Stimulated activated CD8-positive, alpha-beta memory T cell treated with anti-CD3 and anti-CD28 coated beads, Interleukin-12 subunit alpha, Interleukin-12 subunit beta, amount 100 ng/mL, for 24 hours (primary cell): Measurements from ENCODE around the gene S100A2.
"Not testable (repeated sequence)": the region's sequence is repeated elsewhere in the genome, so short reads cannot be mapped to it uniquely, and the experiment has no call there.

Source experiments
- DNase-seq: peaks from one replicate; pipeline ENCODE4 v3.0.0-alpha.2; 2020; ENCODE audit errors: extremely low read depth

The S100A2 gene

DNA sequence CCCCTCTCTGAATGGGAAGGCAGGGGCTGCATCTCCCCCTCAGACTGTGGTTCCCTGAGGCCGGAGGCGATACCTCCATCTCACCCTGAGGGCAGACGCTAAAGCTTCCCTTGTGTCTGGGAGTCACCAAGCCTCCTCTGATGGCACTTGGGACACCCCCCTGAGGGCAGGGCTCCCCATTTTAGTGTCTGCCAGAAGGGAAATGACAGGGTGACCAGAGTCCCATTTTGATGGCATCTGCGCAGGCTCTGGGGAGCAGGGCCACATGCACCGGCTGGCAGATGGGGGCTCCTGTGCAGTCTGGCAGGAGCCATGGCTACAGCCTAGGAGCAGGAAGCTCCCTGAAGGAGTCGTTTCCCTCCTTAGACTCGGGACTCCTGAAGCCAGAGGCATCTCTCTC is 1.7 kb downstream of the S100A2 start:
- no peak for DNase-seq

DNA sequence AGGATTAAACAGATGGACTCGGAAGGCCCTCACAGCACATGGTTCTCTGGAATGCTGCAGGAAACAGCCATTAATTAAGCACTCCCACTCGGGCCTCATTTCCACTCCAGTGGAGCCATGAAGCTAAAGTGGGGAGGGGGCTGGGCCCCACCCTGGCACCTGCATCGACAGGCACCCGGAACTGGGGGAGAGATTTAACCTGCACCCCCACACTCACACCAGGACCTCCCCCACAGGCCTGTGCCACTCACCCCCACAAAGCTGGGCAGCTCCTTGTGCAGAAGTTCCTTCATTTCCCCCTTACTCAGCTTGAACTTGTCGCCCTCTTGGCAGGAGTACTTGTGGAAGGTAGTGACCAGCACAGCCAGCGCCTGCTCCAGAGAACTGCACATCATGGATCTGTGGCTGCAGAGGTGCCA is 2.2 kb downstream of the S100A2 start:
- no peak for DNase-seq

DNA sequence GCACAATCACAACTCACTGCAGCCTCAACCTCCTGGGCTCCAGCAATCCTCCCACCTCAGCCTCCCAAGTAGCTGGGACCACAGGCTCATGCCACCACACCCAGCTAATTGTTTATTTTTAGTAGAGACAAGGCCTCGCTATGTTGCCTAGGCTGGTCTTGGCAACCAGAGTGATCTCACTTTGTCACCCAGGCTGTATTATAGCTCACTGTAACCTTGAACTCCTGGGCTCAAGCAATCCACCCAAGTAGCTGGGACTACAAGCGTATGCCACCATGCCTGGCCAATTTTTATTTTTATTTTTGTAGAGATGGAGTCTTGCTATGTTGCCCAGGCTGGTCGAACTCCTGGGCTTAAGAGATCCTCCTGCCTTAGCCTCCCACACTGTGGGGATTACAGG is 3.6 kb downstream of the S100A2 start:
- DNase-seq = not testable (repeated sequence)

DNA sequence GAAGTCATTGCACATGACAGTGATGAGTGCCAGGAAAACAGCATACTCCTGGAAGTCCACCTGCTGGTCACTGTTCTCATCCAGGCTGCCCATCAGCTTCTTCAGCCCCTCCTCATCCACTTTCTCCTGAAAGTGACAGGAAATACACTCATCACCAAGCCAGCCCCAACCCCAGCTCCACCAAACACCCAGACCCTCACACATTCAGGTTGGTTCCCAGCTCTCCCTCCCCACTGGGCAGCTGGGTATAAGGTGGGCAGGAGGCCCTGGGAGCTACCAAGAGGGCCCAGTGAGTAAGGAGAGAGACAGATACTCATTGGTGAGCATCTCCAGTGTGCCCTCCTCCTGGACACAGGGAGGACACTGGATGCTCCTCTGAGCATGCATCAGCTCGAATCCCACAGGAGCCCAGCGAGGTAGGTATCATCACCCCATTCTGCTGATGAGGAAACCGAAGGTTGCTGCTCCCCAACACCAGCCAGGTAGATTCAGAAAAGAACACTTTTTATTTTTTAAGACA is 4.1 kb downstream of the S100A2 start:
- no peak for DNase-seq

DNA sequence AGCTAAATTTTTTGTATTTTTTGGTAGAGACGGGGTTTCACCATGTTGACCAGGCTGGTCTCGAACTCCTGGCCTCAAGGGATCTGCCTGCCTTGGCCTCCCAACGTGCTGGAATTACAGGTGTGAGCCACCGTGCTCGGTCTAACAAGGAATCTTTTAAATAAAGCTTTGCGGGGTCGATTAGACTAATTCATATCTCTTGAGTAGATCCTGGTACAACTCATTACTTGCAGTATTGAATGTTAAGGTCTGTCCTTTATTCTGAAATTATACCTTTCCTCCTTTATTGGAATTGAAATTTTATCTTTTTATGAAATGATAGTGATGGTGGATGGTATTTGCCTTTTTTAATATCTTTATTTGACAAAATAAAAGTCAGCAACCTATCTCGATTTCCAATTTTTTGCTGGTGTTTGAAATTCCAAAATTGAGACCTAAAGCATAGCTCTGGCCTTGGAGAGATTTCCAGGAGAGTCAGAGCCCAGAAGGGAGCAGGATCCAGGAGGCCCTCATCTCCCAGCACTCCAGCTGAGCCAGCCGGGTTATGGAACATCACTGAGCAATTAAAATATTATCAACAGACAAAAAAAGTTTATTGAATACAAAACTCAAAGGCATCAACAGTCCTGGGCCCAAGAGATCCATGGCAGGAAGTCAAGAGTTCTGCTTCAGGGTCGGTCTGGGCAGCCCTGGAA is 4.7 kb downstream of the S100A2 start:
- no peak for DNase-seq

DNA sequence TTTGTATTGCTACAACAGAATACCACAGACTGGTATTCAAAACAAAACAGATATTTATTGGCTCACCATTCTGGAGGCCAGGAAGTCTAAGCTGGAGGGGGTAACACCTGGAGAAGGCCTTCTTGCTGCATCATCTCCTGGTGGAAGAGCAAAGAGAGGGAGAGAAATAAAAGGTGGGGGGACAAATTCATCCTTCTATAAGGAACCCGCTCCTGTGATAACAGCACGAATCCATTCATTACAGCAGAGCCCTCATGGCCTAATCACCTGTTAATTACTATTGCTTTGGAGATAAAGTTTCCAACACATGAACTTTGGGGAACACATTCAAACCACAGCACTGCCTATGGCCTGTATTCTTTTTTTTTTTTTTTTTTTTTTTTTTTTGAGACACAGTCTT is 5.4 kb downstream of the S100A2 start:
- DNase-seq = no peak

DNA sequence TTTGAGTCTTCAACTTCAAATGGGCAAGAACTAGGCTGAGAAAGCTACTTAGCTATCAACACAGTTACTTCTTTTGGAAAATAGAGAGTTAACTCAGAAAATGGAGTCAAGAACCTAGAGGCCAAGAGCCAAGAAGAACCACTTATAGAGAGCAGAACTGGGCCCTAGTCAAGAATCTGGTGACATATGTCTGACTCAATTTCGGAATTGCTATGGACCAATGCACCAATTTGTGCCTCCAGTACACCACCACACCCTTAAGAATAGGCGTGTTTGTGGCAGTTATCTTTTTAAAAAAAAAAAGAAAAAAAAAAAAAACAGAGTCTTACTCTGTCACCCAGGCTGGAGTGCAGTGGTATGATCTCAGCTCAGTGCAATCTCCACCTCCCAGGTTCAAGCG is 7.8 kb downstream of the S100A2 start:
- DNase-seq = no peak

DNA sequence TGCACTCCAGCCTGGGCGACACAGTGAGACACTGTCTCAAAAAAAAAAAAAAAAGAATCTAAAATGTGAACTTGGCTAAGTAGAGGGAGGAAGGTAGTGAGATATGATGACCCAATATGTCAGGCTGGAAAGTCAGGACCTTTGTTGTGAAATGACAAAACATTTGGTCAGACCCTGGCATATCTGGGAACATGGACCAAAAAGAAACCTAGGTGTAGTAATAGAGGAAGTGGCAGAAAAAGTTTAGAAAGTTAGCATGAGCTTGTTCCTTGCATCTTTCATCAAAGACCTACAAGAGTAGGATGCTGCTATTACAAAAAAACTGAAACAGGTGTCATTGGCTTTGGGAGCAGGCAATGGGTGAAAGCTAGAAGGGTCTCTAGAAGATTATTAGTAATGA is 9.3 kb downstream of the S100A2 start:
- DNase-seq = no peak

DNA sequence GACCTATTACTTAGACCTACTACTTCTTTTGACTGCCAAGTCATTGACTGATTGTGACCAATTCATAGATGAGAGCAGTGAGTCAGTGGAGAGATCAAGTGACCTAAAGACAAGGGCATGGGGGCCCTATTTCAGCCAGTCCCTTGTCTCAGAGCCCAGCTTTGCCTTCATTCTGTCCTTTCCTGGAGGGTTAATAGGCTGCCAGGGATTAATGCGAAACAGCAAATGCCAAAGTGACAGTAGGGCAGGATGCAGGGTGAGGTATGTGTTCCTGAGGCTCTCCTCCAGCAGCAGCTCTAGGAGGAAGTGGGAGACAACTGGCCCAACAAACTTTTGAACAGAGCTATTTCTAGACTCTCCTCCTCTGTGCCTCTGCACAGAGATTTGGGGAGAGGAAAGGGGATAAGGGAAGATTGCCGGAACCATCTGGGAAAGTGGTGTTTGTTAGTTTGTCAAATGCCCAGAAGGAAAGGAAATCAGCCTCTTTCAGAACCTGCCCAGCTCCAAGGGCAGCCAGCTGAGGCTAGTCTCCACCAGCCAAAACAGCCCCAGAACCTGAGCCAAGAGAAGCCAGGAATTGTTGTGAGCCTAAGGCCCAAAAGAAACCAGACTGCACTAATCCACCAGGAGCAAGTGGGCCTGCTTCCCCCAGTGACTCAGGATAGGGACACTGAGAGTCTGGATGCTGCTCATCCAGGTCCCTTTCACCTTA is 11.7 kb downstream of the S100A2 start:
- no peak for DNase-seq

DNA sequence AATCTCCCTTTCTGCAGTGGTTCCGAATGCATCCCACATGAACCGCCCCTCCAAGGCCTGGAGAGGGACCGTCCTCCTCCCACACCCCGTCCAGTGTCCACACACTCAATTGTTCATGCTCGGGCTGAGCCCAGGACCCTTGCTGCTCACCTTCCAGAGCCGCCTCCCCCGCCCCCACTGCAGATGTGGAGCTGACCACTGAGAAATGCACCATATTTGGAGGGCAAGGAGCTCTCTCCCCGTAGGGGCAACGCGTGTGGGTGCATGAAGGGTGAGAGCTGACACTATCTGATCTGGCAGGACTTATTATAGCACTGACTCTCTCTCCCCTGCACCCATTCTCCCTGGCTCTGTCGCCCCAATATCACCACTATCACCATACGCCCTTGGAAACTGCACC is 12.5 kb downstream of the S100A2 start:
- DNase-seq = no peak

DNA sequence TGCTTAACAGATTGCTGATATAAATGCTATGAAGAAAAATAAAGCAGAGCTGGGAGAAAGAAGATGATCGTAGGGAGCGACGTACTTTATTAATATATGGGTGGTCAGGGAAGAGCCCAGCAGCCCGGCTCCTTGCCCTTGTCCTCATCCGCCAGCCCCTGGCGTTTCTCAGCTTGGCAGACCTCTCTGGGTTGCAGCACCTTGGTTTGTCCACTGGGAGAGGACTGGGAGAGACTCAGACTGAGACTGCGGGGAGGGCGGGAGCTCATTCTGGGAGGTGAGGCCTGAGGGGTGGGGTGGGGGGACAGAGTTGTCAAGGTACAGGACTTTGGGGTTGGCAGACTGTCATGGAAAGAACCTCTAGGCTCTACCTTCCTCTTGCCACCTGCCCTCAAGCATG is 13.3 kb downstream of the S100A2 start:
- no peak for DNase-seq

DNA sequence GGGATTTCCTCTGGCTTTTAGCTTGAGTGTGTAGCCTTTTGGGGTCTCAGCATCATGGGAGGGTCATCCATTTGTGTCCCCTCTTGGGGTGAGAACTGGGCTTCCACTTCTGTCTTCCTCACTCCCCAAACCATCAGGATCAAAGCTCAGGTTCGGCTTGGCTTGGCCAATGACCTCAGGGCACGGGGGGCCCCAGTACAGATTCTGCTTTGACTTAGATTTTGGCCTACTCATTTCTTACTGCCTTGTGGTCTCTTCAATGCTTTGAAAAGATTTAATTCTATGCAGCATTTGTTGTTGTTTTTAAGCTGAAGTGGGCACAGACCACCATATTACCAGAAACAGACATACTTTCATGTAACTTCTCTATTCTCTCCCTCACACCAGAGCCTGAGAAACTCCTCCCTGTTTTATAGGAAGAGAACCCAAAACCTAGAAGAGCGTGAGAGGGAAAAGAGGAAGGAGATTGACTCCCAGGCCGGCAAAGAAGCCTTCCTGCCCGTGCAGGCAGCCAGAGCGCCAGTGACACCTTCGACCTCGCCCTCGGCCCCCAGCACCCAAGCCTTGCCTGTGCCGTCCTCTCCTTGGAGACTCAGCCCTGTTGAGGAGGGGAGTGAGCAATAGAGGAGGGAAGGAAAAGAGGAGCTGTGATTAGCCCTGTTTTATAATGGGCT is 14.7 kb downstream of the S100A2 start:
- DNase-seq = no peak

DNA sequence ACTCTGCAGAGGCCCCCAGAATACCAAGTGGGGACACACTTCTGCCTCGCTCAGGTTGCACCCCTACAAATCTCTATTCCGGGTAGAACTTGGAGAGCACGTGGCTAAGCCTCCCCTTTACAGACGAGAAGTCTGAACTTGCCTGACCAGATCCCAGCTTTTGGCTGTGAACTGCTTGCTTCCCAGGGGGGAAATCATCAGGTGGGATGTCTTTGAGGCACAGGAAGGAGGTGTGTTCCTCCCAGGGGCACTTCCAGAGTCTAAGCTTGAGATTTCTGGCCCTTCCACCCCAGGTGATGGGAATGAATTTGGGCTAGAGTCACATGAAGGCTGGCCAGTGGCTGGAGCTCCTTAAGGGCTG is 15.3 kb downstream of the S100A2 start:
- DNase-seq = no peak

DNA sequence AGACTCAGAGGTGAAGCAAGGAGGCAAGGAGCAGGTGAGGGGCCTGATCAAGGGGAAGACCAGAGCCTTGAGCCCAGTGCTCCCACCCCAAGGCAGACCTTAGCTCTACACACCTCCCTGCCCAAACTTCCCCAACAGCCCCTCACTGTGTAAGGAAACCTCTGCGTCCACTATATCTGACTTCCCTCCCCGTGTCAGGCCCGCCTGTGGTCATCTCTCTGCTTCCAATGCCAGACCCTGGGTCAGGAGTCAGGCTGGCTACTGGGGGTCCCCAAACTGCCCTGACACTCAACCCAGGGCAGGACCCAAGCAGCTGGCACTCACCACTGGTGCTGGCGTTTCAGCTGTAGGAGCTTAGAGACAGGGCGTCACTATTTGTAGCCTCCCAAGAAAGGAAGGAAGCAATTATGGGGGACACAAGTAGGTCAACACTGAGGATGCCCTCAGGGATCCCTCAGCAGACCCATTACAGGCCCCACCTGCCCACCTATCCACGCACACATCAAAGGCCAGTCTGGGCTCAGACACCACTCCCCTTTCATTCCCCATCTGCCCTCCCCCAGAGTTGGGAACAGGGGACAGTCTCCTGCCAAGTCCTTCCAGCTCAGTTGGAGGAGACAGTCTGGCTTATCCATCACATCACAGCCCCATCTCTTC is 15.8 kb downstream of the S100A2 start:
- no peak for DNase-seq

DNA sequence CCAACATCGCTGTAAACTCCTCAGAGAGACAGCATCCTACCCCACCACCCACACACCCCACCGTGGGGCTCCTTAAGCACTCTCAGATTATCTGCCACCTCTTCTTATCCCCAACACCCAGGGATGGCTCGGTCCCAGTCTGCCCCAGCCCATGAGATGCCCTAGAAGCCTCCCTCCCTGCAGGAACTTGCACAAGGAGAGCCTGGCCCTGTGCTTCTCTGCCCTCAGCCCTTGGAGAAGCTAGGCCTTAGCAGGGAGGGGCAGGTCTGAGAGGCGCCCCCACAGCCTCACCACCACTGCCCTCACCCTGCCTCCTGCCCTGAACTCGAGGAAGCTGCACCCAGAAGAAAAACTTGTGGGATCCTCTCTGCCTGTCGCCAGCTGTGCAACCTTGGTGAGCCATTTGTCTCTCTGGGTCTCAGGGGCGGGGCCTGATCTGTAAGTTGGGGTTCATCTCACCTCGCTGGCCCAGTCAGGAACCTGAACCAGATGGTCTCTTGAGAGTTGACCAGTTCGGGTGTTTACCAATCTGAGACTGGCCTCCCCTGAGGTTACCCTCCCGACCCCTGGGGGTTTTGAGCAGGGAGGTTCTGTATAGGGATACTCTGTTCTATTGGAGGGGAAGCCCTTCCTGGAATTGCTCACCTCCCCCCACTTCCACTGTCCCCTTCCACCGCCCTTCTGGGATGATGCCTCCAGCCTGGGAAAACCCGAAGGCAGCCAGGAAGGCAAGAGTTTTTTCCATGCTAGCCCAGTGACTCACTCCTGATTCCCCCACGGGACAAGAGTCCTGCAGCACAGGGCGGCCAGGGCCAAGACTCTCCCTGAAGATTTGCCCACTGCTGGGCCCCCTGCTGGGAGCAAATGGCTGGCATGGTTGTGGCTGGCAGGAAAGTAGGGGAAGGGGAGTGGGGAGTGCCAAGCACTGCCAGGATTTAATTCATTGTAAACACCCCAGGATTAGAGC is 16.6 kb downstream of the S100A2 start, which contains the start of gene S100A3:
Gene S100A3, minus strand, starts transcription at position 537 of the 967 bp plus-strand sequence. CDS start 773 bp downstream, outside the sequence.
- no peak for DNase-seq

DNA sequence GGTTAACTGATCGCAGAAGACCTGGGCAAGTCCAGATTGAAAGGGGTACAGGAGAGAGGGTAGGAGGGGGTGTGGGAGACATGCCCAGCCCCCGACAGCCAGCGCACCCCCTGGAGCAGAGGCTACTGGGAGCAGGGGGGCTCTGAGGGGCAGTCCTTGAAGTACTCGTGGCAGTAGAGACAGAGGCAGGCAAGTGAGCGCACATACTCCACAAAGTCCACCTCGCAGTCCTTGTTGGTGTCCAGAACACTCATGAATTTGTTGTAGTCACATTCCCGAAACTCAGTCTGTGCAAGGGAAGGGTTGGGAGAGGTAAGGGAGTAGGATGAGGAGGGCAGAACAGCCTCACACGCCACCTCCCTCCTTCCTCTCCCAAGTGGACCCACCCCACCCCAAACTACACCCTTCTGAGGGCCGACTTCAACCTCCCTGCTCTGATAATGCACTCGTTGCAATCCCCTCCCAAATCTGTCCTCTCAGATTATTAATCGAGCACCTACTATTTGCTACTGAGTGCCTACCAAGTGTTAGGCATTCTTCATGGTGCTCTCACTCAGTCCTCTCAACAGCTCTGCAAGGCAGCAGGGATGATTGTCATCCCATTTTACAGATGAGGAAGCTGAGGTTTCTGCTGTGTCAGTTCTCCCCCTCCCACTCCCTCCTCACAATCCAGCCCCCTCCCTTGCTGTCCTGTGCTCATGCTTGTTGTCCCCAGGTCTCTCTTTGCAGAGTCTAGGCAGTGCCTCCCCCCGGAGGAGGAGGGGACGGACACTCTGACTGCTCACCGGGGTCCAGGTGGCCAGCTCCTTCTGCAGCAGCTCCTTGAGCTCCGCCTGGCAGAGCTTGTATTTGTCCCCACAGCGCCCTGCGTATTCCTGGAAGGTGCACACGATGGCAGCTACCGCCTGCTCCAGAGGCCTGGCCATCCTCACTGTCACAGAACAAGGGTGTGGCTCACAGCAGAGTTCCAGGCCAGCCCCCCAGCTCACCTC is 17.8 kb downstream of the S100A2 start:
- DNase-seq = no peak

DNA sequence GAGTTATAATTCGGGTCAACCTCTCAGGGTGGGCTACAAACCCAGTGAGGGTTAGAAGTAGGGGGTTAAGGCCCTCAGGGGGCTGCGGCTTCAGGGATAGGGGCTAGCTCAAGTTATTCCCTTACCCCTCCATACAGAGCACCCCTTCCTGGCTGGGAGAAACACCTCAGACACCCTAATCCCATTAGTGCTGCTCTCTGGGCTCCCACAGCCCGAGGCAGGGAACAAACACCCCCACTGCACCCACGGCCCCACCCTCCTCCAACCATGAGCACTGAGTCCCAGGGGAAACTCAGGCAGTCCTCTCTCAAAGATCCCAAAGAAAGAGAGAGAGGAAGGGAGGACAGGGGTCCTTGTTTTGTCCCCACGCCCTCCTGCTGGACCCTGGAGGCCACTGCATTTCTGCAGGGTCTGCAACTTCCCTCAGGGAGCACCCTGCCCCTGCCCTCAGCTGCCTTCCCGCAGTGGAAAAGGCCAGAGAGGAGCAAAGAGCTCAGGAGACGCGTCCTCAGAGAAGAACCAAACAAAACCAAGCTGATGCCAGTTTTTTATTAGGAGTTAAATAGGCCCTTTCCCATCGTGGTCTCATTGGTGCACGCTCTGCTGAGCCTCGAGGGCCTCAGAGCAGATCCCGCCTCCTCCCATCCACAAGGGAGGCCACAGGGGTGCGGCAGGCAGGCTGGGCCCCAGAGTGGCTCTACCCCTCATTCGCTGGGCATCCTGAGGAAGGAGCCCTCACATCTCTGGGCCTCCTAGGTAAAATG is 18.7 kb downstream of the S100A2 start:
- DNase-seq = no peak

DNA sequence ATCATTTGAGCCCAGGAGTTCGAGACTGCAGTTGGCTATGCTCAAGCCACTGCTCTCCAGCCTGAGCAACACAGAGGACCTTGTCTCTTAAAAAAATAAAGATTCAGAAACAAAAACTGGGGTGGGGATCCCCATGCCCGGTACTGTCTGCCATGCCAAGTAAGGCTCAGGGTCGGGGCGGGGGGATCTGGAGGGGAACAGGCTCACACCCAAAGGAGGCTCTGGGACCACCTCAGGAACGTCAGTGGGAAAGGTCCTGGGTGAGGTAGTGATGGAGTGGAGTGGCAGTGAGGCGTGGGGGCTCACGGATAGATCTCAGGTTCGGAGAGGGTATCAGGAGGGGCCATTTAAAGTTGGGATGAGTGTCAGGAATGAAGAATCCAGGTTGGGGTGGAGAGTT is 19.3 kb downstream of the S100A2 start:
- no peak for DNase-seq
